RCC 7860 (cell line): ENCODE data around the gene NDUFA13.

Experiments
- DNase-seq: peaks from one replicate; pipeline ENCODE4 v3.0.0-alpha.2; 2015; ENCODE audit warnings: low spot score
- FAIRE-seq: peaks from 2 replicates; lab custom pipeline; 2012; peaks lifted over from hg19 to GRCh38; lab: Jason Lieb, UNC

Gene NDUFA13

GRCh38 chr19:19506592-19506991, 9.4 kb upstream of the NDUFA13 start:
- FAIRE-seq = no peak

DNA sequence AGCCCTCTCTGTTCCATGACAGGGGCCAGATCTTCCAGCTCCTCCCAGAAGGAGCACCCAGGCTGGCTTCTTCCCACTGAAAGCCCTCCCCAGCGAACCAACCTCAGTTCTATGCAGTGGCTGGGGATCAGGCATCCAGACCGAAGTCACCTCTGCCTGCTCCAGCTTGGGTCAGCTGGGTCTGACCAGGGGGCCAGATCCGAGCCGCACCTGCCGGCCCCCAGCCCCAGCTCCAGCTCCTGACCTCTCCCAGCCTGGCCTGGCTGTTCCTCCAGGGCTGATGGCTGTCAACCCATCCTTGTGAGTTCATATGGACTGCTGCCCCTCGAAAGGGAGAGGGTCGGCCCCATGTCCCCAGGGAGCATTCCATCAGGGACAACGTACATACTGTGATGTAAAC, 8.7 kb upstream of the NDUFA13 start:
- DNase-seq = no peak
- no peak for FAIRE-seq

More at GRCh38 chr19:19506592-19506991, 9.4 kb upstream of the NDUFA13 start:
- no peak for DNase-seq

- DNase-seq (no peak), FAIRE-seq (no peak)
Observed at GRCh38 chr19:19508217-19508616, 7.8 kb upstream of the NDUFA13 start.

DNA sequence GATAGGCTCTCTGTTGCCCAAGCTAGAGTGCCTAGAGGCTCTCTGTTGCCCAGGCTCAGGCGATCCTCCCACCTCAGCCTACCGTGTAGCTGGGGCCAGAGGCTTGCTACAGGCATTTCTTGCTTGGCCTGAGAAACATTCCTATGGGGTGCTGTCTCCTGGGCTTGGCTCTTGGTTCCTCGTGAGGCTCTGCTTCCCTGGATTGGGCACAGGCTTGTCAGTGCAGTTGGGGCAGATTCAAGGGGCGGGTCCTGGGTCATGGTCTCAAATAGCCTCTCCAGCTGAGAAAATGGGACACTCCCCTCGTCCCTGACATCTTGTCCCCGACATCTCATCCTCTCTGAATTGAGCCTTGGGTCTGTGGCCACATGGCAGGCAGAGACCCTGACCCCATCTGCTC, 5.6 kb upstream of the NDUFA13 start:
- FAIRE-seq (no peak), DNase-seq (no peak)

DNA sequence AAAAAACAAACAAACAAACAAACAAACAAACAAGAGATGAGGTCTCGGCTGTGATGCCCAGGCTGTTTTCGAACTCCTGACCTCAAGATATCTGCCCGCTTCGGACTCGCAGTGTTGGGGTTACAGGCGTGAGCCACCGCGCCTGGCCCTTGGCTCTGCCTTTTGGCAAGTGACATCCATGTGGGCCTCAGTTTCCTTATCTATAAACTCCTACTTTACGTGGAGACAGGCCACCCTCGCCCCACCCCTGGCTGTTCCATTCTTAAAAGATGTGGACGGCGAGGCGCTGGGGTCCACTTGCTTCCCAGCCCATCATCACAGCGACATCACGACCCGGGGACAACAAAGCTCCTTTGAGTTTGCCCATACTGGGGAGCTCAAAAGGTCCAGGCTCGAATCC, 2.3 kb upstream of the NDUFA13 start:
- DNase-seq (no peak), FAIRE-seq (no peak)

- FAIRE-seq (no peak), DNase-seq (no peak)
Observed at GRCh38 chr19:19514215-19514657, 1.8 kb upstream of the NDUFA13 start.

DNA sequence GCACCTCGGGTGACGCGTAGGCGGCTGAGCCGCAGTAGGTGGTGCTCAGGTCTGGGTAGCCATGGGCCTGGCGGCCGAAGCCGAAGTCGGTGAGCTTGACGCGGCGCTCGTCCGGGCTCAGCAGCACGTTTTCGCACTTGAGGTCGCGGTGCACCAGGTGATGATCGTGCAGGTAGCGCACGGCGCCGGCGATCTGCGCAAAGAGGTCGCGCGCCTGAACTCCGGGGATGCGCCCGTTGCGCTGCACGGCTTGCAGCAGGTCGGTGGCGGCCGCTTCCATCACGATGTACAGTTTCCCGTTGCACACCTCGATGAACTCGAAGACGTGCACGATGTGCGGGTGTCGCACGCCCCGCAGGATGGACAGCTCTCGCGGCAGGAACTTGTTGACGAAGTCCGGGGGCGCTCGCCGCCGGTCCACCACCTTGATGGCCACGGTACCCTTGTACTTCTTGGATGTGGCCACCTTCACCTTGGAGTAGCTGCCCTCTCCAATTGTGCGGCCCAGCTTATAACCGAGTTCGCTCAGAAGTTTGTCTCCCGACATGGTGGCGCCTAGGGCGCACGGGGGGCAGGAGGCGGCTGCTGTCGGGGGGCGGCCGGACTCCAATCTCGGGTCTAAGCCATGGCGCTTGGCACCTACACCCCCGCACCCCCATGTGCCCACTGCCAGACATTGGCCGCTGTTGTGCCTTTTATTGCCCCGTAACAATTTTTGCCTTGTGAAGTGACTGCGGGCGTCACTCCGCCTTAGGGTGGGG, 964 bp upstream of the NDUFA13 start, which contains the start of gene TSSK6:
Gene TSSK6 (minus strand): TSS at position 668 of the 761 bp plus-strand sequence. CDS start 121 bp downstream, at position 547.
- DNase-seq (no peak), FAIRE-seq (no peak)

GRCh38 chr19:19517235-19517619, 1.2 kb downstream of the NDUFA13 start:
- DNase-seq = no peak
- no peak for FAIRE-seq

DNA sequence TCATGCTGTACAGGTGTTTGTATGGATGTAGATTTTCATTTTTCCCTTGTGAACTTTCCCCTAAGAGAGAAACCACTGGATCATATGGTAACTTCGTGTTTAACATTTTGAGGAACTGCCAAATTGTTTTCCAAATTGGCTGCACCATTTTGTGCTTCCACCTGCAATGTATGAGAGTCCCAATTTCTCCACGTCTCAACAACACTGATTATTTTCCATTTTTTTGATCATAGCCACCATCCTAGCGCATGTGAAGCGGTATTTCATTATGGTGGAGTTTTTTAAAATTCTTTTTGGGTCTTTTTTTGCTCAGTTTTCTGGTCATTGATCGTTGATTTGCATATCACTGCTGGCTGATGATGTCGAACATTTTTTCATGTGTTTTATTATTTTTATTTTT, 5.0 kb downstream of the NDUFA13 start:
- no peak for FAIRE-seq
- DNase-seq = no peak

DNA sequence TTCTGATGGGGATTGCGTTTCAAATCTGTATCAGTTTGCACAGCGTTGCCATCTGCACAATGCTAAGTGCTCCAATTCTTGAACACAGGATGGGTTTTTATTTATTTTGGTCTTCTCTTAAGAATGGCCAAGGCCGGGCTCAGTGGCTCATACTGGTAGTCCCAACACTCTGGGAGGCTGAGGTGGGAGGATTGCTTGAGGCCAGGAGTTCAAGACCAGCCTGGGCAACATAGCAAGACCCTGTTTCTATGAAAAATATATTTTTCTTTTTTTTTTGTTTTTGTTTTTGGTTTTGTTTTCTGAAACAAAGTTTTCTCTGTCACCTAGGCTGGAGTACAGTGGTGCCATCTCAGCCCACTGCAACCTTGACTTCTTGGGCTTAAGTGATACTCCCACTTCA, 7.2 kb downstream of the NDUFA13 start:
- no peak for FAIRE-seq
- no peak for DNase-seq

GRCh38 chr19:19524053-19524452, 8.0 kb downstream of the NDUFA13 start:
- no peak for FAIRE-seq

GRCh38 chr19:19525611-19526380, 9.8 kb downstream of the NDUFA13 start:
- no peak for FAIRE-seq
- DNase-seq = no peak

More at GRCh38 chr19:19524053-19524452, 8.0 kb downstream of the NDUFA13 start:
- no peak for DNase-seq

GRCh38 chr19:19526581-19527370, 10.8 kb downstream of the NDUFA13 start:
- DNase-seq = no peak
- no peak for FAIRE-seq

GRCh38 chr19:19527371-19527656, 11.3 kb downstream of the NDUFA13 start:
- no peak for FAIRE-seq
- no peak for DNase-seq

GRCh38 chr19:19527674-19528625, 11.9 kb downstream of the NDUFA13 start:
- no peak for FAIRE-seq
- no peak for DNase-seq

DNA sequence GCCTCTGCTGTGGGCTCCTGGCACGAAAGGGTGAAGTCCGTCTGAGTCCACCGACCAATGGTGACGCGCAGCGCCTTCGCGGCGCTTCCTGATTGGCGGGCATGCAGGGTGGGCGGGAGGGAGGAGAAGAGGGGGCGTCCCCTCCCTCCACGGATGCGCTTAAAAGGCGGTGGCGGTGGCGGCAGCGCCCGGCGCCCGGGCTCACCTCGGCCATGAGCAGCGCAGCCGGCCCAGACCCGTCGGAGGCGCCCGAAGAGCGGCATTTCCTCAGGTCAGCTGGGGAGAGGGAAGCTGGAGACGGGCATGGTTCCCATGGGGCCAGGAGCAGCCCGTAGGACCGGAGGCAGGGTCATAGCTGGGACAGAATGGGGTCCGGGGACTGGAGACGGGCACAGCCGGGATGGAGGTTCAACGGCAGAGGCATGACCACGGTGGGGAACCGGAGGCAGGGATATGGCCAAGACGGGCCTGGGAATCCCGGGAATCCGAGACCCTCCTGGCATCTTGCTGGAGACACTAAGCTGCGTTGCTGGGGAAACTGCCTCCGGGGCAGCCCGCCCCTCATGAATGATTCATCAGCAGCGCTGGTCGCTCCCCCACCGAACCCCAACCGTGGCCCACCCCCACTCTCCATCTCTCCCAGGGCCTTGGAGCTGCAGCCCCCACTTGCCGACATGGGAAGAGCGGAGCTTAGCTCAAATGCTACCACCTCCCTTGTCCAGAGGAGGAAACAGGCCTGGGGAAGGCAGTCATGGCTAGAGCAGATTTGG, 12.9 kb downstream of the NDUFA13 start, which contains the start of gene YJEFN3:
Gene YJEFN3 (plus strand): TSS at position 191 of the 770 bp plus-strand sequence. CDS start 22 bp downstream, at position 213.
- FAIRE-seq = no peak
- no peak for DNase-seq

DNA sequence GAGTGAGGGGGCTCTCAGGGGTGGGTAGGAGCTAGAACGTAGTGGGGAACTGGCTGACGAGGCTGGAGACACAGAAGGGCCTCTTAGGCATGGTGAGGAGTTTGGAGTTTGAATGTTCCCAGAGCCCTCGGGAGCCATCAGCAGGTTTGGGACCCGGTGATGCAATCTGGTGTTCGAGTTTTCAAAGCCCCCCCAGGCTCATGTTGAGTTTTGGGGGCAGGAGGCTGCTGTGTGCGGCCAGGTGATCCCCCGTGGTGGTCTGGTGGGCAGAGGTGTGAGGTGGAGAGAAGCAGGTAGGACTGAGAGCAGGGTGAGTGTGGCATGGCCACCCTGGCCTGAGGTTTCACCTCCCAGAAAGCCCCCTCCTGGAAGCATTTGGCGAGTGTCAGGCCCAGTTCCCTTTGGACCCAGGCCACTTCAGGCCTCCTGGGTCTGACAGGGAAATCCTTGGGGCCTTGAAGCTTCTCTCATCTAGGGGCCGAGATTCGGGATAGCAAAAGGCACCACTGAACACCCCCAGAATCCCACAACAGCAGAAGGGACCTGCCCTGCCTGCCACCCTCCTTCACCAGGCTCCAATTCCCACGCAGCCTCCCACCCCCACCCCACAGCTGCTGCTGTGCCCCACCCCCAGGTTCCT, 13.9 kb downstream of the NDUFA13 start:
- FAIRE-seq (no peak), DNase-seq (no peak)

- FAIRE-seq (no peak), DNase-seq (no peak)
Observed at GRCh38 chr19:19530423-19530804, 14.4 kb downstream of the NDUFA13 start.

- no peak for FAIRE-seq
- no peak for DNase-seq
Observed at GRCh38 chr19:19530889-19531288, 14.9 kb downstream of the NDUFA13 start.
